Measurements from ENCODE around the gene PNN. TPM values are rescaled to one million over a fixed set of nuclear protein-coding genes. Genes with fewer than 3 reads are reported as not detected.

Gene PNN
- total and polyA plus RNA-seq, 10 of the 15 experiments (the other 5 are each of a cell fraction or from before 2014, with no cell fraction given), result 44.2 to 166 (median 91.0) TPM

DNA sequence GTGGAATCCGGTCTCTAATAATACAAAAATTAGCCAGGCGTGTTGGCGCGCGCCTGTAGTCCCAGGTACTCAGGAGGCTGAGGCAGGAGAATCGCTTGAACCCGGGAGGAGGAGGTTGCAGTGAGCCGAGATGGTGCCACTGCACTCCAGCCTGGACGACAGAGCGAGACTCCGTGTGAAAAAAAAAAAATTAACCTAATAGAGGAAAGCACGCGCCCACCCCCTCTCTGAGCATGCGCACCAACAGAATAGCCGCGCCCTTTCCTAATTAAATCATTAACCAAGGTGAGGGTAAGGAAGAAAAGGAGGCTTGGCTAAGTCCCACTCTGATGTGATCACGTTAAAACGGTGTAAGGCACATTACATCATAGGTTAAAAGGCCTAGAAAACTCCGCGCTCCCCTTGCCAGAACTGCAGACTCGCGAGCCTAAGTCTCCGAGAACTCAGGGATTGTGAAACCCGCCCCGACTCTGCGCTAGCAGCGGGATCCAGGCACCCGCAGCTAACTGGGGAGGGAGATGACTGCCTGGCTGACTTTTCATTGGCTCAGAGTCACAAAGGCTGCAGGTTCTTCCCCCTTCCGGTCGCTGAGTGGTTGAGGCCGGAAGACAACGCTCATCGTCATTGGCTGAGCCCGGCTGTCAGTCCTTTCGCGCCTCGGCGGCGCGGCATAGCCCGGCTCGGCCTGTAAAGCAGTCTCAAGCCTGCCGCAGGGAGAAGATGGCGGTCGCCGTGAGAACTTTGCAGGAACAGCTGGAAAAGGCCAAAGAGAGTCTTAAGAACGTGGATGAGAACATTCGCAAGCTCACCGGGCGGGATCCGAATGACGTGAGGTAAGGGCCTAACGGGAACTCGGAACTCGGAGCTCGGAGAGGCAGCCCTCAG lies at the start of gene PNN (continued):
- TF ChIP-seq PAX8 (IDR thresholded peaks at IDR 0.05) (no peak), LARP7 (IDR thresholded peaks at IDR 0.05) (no peak), HDGF (IDR thresholded peaks at IDR 0.05) (peak; percentile 37; the same call in 1 of the 2 replicates), CEBPB (IDR thresholded peaks at IDR 0.05; ENCODE audit: borderline replicate concordance in 1 of 2, low read depth in 2 of 2, low read length in 2 of 2) (peak in 1 of 2 experiments; percentile 66; a peak in 2 of 4 replicates), EED (IDR thresholded peaks at IDR 0.05; ENCODE audit: low read depth) (no peak), MTA2 (IDR thresholded peaks at IDR 0.05; ENCODE audit: low read depth) (peak; percentile 44; the same call in 1 of the 2 replicates), DPF2 (IDR thresholded peaks at IDR 0.05) (peak; percentile 91), GATAD2B (conservative IDR thresholded peaks at IDR 0.05; ENCODE audit: low read depth) (no peak), FOXM1 (IDR thresholded peaks at IDR 0.05; ENCODE audit: low read depth, low read length) (peak; percentile 84), NR2C2 (IDR thresholded peaks at IDR 0.05; ENCODE audit: borderline replicate concordance, control insufficient read depth, insufficient read length, low read depth) (no peak), NRF1 (conservative IDR thresholded peaks at IDR 0.05; ENCODE audit: low read depth, low read length) (peak; percentile 72), NR2F1 (conservative IDR thresholded peaks at IDR 0.05) (peak; percentile 87), PAX5 (IDR thresholded peaks at IDR 0.05; ENCODE audit: borderline replicate concordance, low read depth, low read length) (peak; percentile 51; the same call in 1 of the 2 replicates), CBX3 (IDR thresholded peaks at IDR 0.05; ENCODE audit: borderline replicate concordance, low read depth) (no peak)
- TF ChIP-seq, protein P1, sequence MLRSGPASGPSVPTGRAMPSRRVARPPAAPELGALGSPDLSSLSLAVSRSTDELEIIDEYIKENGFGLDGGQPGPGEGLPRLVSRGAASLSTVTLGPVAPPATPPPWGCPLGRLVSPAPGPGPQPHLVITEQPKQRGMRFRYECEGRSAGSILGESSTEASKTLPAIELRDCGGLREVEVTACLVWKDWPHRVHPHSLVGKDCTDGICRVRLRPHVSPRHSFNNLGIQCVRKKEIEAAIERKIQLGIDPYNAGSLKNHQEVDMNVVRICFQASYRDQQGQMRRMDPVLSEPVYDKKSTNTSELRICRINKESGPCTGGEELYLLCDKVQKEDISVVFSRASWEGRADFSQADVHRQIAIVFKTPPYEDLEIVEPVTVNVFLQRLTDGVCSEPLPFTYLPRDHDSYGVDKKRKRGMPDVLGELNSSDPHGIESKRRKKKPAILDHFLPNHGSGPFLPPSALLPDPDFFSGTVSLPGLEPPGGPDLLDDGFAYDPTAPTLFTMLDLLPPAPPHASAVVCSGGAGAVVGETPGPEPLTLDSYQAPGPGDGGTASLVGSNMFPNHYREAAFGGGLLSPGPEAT (IDR thresholded peaks at IDR 0.05; ENCODE audit: low read depth), result peak; percentile 96
- TF ChIP-seq, protein P2, sequence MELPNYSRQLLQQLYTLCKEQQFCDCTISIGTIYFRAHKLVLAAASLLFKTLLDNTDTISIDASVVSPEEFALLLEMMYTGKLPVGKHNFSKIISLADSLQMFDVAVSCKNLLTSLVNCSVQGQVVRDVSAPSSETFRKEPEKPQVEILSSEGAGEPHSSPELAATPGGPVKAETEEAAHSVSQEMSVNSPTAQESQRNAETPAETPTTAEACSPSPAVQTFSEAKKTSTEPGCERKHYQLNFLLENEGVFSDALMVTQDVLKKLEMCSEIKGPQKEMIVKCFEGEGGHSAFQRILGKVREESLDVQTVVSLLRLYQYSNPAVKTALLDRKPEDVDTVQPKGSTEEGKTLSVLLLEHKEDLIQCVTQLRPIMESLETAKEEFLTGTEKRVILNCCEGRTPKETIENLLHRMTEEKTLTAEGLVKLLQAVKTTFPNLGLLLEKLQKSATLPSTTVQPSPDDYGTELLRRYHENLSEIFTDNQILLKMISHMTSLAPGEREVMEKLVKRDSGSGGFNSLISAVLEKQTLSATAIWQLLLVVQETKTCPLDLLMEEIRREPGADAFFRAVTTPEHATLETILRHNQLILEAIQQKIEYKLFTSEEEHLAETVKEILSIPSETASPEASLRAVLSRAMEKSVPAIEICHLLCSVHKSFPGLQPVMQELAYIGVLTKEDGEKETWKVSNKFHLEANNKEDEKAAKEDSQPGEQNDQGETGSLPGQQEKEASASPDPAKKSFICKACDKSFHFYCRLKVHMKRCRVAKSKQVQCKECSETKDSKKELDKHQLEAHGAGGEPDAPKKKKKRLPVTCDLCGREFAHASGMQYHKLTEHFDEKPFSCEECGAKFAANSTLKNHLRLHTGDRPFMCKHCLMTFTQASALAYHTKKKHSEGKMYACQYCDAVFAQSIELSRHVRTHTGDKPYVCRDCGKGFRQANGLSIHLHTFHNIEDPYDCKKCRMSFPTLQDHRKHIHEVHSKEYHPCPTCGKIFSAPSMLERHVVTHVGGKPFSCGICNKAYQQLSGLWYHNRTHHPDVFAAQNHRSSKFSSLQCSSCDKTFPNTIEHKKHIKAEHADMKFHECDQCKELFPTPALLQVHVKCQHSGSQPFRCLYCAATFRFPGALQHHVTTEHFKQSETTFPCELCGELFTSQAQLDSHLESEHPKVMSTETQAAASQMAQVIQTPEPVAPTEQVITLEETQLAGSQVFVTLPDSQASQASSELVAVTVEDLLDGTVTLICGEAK (IDR thresholded peaks at IDR 0.05; ENCODE audit: borderline replicate concordance), result peak; percentile 91
- TF ChIP-seq, protein P3, sequence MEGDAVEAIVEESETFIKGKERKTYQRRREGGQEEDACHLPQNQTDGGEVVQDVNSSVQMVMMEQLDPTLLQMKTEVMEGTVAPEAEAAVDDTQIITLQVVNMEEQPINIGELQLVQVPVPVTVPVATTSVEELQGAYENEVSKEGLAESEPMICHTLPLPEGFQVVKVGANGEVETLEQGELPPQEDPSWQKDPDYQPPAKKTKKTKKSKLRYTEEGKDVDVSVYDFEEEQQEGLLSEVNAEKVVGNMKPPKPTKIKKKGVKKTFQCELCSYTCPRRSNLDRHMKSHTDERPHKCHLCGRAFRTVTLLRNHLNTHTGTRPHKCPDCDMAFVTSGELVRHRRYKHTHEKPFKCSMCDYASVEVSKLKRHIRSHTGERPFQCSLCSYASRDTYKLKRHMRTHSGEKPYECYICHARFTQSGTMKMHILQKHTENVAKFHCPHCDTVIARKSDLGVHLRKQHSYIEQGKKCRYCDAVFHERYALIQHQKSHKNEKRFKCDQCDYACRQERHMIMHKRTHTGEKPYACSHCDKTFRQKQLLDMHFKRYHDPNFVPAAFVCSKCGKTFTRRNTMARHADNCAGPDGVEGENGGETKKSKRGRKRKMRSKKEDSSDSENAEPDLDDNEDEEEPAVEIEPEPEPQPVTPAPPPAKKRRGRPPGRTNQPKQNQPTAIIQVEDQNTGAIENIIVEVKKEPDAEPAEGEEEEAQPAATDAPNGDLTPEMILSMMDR (IDR thresholded peaks at IDR 0.05 in 2 of 3, conservative IDR thresholded peaks at IDR 0.05 in 1 of 3; ENCODE audit: control insufficient read depth in 2 of 3, extremely low read depth in 1 of 3, insufficient read depth in 1 of 3, low read depth in 3 of 3, low read length in 3 of 3), result no peak
- TF ChIP-seq, protein P4, sequence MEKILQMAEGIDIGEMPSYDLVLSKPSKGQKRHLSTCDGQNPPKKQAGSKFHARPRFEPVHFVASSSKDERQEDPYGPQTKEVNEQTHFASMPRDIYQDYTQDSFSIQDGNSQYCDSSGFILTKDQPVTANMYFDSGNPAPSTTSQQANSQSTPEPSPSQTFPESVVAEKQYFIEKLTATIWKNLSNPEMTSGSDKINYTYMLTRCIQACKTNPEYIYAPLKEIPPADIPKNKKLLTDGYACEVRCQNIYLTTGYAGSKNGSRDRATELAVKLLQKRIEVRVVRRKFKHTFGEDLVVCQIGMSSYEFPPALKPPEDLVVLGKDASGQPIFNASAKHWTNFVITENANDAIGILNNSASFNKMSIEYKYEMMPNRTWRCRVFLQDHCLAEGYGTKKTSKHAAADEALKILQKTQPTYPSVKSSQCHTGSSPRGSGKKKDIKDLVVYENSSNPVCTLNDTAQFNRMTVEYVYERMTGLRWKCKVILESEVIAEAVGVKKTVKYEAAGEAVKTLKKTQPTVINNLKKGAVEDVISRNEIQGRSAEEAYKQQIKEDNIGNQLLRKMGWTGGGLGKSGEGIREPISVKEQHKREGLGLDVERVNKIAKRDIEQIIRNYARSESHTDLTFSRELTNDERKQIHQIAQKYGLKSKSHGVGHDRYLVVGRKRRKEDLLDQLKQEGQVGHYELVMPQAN (conservative IDR thresholded peaks at IDR 0.05), result peak; percentile 86

Data from GM12878 (cell line).